Heart left ventricle (tissue), 13 donors: ENCODE measurements around the gene C5.

Source experiments
- CTCF ChIP-seq, 12 donors: fragments of 200-600 bp; sonication (generic) in 4 of 12; IDR thresholded peaks; one replicate each; pipeline versions ENCODE4 v1.5.0 to v1.8.0; 2018 to 2022; ENCODE audit warnings: antibody characterized with exemption in 12 of 12, mild to moderate bottlenecking in 5 of 12
- POLR2A ChIP-seq, 2 donors: fragments of 450-650 bp; IDR thresholded peaks; one replicate each; pipeline ENCODE4 v1.6.1; 2017; ENCODE audit warnings: antibody characterized with exemption in 2 of 2, mild to moderate bottlenecking in 2 of 2, moderate library complexity in 2 of 2
- donor health status: ischemic (EF 13 %, LVEDD 7.1; RV severe dilation, severe dysfunction).
- donor health status: DM: no; HTN: yes; CAD: no.
- donor health status: DM: no; HTN: no; CAD: no.
- donor health status: ischemic (EF 25% LVEDD 6.9; RV normal size, moderate dysfunction).
- donor health status: ischemic (EF 25% LVEDD 5.7; RV mildly dilated, moderate dysfunction).
- donor health status: ischemic (EF 35%, LVEDD 5.7; RV mildly dilated, moderate dysfunction).
- donor health status: nonischemic (EF 11% LVEDD 7.7; RV severe dilation, severe dysfunction).
- donor health status: DM: yes; HTN: yes; CAD: no.
- donor health status: PGD.
- donor health status: ischemic (EF 29% LVEDD 5.4; RV normal size, mild dysfunction).
- donor health status: nonischemic (EF 23%, LVEDD 6.1; RV moderate dilation, normal function).

GRCh38 chr9:121050128-121050988 is at the start of gene C5:
- TF ChIP-seq CTCF (IDR thresholded peaks at IDR 0.05) (no peak), POLR2A (IDR thresholded peaks at IDR 0.05) (no peak)
